Trophoblast cell (in vitro differentiated cells and primary cell): ENCODE results near the gene SLC22A16.
A peak's percentile ranks its signal among the peaks of the same experiment; 100 is the strongest.

Experiments
- DNase-seq, 2 donors: peaks; one replicate each; pipeline ENCODE4 v3.0.0-alpha.2; 2016
- H2AFZ ChIP-seq: 2 replicates; pipeline ENCODE4 v1.6.1; 2013; ENCODE audit warnings: low read length, moderate library complexity, mild to moderate bottlenecking; ENCODE audit not compliant: insufficient read depth, poor library complexity
- H2AK5ac ChIP-seq: 2 replicates; pipeline ENCODE4 v1.6.1; 2013; ENCODE audit warnings: mild to moderate bottlenecking, low read length
- H2BK120ac ChIP-seq: 2 replicates; pipeline ENCODE4 v1.6.1; 2013; ENCODE audit warnings: low read length, mild to moderate bottlenecking, moderate library complexity; ENCODE audit not compliant: insufficient read depth, poor library complexity
- H2BK12ac ChIP-seq: 2 replicates; pipeline ENCODE4 v1.6.1; 2013; ENCODE audit warnings: mild to moderate bottlenecking, low read length, moderate library complexity
- H2BK5ac ChIP-seq: 2 replicates; pipeline ENCODE4 v1.6.1; 2013; ENCODE audit warnings: low read length, low read depth, moderate library complexity, mild to moderate bottlenecking; ENCODE audit not compliant: poor library complexity
- H3K14ac ChIP-seq: 2 replicates; pipeline ENCODE4 v1.6.1; 2013; ENCODE audit warnings: mild to moderate bottlenecking, low read length
- H3K18ac ChIP-seq: 2 replicates; pipeline ENCODE4 v1.6.1; 2013; ENCODE audit warnings: mild to moderate bottlenecking, low read length
- H3K23ac ChIP-seq: 2 replicates; pipeline ENCODE4 v1.6.1; 2013; ENCODE audit warnings: low read length
- H3K27ac ChIP-seq: 2 replicates; pipeline ENCODE4 v1.5.1; 2013; ENCODE audit warnings: low read depth, mild to moderate bottlenecking, inconsistent platforms, low read length, moderate library complexity
- H3K27me3 ChIP-seq: 2 replicates; pipeline ENCODE4 v1.6.1; 2013; ENCODE audit warnings: inconsistent platforms, mild to moderate bottlenecking, low read length, moderate library complexity; ENCODE audit not compliant: insufficient read depth
- H3K36me3 ChIP-seq, 2 experiments: 1 replicate in 1 of 2; 2 replicates in 1 of 2; pipeline ENCODE4 v1.6.1; 2013; ENCODE audit warnings: low read length in 2 of 2, mild to moderate bottlenecking in 2 of 2, moderate library complexity in 1 of 2; ENCODE audit not compliant: insufficient read depth in 2 of 2, control insufficient read depth in 1 of 2
- H3K4ac ChIP-seq: 2 replicates; pipeline ENCODE4 v1.6.1; 2013; ENCODE audit warnings: low read depth, mild to moderate bottlenecking, low read length, moderate library complexity
- H3K4me1 ChIP-seq, 2 experiments: 1 replicate in 1 of 2; 2 replicates in 1 of 2; pipeline ENCODE4 v1.6.1; 2013; ENCODE audit warnings: low read length in 2 of 2, mild to moderate bottlenecking in 2 of 2, moderate library complexity in 1 of 2; ENCODE audit not compliant: insufficient read depth in 2 of 2, control insufficient read depth in 1 of 2
- H3K4me2 ChIP-seq: 2 replicates; pipeline ENCODE4 v1.6.1; 2013; ENCODE audit warnings: inconsistent platforms, mild to moderate bottlenecking, low read length, moderate library complexity
- H3K4me3 ChIP-seq: 2 replicates; pipeline ENCODE4 v1.5.1; 2013; ENCODE audit warnings: mild to moderate bottlenecking, low read depth, low read length, inconsistent platforms
- H3K79me1 ChIP-seq: one replicate; pipeline ENCODE4 v1.6.1; 2013; ENCODE audit warnings: low read length
- H3K79me2 ChIP-seq: 2 replicates; pipeline ENCODE4 v1.6.1; 2013; ENCODE audit warnings: low read length, mild to moderate bottlenecking; ENCODE audit not compliant: control insufficient read depth, insufficient read depth, poor library complexity
- H3K9ac ChIP-seq: 2 replicates; pipeline ENCODE4 v1.6.1; 2013; ENCODE audit warnings: mild to moderate bottlenecking, low read length
- H3K9me3 ChIP-seq: 2 replicates; pipeline ENCODE4 v1.6.1; 2013; ENCODE audit warnings: low read depth, mild to moderate bottlenecking, control low read depth, inconsistent platforms, low read length; ENCODE audit not compliant: insufficient read depth
- H4K12ac ChIP-seq: 2 replicates; pipeline ENCODE4 v1.6.1; 2013; ENCODE audit warnings: low read depth, mild to moderate bottlenecking, low read length, moderate library complexity
- H4K8ac ChIP-seq: 2 replicates; pipeline ENCODE4 v1.6.1; 2013; ENCODE audit warnings: low read depth, mild to moderate bottlenecking, low read length, moderate library complexity
- H4K91ac ChIP-seq: one replicate; pipeline ENCODE4 v1.6.1; 2013; ENCODE audit warnings: low read depth, mild to moderate bottlenecking, low read length, moderate library complexity
- WGBS: extraction: QIAGEN DNeasy Blood & Tissue Kit; methylation state at CpG from one replicate; pipeline ENCODE4 v1.1.7; 2013; ENCODE audit warnings: missing lambda C conversion rate; ENCODE audit not compliant: insufficient read length, insufficient coverage; ENCODE audit errors: extremely low coverage; 5-methylcytosine and 5-hydroxymethylcytosine counted together

The SLC22A16 gene

DNA sequence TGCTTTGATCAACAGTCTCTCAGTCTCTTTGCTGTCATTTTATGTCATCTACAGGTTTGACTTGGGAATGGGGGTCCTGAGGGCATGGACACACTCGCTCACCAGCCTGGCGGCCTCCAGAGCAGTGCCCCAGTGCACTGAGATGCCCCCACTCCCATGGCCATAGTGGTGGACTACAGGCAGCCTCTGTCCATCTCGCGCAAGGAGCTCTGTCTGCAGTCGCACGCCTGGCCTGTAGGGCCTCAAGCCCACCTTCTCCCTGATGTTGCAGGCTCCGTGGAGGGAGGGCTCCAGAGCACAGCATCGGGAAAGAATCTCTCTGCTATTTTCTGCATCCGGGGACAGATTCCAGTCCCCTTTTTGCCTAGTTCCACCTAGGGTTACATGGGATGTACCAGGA lies 83.7 kb downstream of the SLC22A16 start:
- Histone ChIP-seq H2BK5ac (no peak overlapping the region), H2BK12ac (no peak overlapping the region), H3K23ac (no peak overlapping the region), H2AFZ (no peak overlapping the region), H3K4me3 (no peak overlapping the region), H3K79me1 (peaks cover 9% of the 10 kb centered on the region), H3K79me2 (peaks cover 3% of the 10 kb centered on the region), H3K27ac (no peak overlapping the region), H4K12ac (no peak overlapping the region), H2BK120ac (no peak overlapping the region), H3K4me1 (peaks cover 6 to 11% of the 10 kb centered on the region in 2 experiments), H3K27me3 (no peaks in the 10 kb centered on the region), H3K9ac (no peak overlapping the region), H4K91ac (no peak overlapping the region), H4K8ac (no peak overlapping the region), H3K36me3 (no peaks in the 10 kb centered on the region), H2AK5ac (no peak overlapping the region), H3K4me2 (no peak overlapping the region), H3K18ac (no peak overlapping the region), H3K9me3 (no peaks in the 10 kb centered on the region), H3K14ac (no peak overlapping the region), H3K4ac (no peak overlapping the region)
- no CpG with 5 or more reads among the region's 9 CpGs for WGBS
- DNase-seq: no peak

DNA sequence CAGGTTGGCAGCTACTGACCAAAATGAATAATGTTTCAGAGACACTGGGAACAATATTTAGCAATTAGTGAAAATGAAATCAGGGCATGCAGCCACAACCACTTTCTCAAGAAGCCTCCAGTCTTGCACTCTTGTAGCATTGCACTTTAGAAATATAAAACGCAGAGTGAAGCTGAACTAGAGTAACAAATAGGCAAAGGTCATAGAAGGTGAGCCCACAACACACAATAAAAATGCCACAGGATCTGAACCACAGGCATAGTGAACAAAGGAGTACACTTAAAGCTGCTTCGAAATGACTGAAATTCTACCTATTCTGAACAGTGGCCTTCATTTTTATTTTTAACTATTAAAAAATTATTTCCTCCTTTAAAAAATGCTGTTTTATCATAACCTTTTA lies 86.0 kb downstream of the SLC22A16 start:
- Histone ChIP-seq H4K91ac (peak overlapping the region; percentile 64), H4K8ac (no peak overlapping the region), H3K36me3 (no peaks in the 10 kb centered on the region), H2AK5ac (no peak overlapping the region), H2BK5ac (no peak overlapping the region), H3K27me3 (no peaks in the 10 kb centered on the region), H3K9ac (no peak overlapping the region), H3K4ac (no peak overlapping the region), H3K4me1 (peaks cover 6 to 11% of the 10 kb centered on the region in 2 experiments), H2AFZ (no peak overlapping the region), H3K18ac (no peak overlapping the region), H3K23ac (no peak overlapping the region), H3K14ac (no peak overlapping the region), H3K79me1 (peaks cover 10% of the 10 kb centered on the region), H3K4me3 (no peak overlapping the region), H2BK120ac (peak overlapping the region; percentile 45), H3K9me3 (no peaks in the 10 kb centered on the region), H3K27ac (peak overlapping the region; percentile 16), H4K12ac (no peak overlapping the region), H2BK12ac (no peak overlapping the region), H3K4me2 (no peak overlapping the region), H3K79me2 (peaks cover 3% of the 10 kb centered on the region)
- DNase-seq: no peak
- WGBS: no CpG with 5 or more reads among the region's 2 CpGs

GRCh38 chr6:110389689-110390382 lies 86.6 kb downstream of the SLC22A16 start:
- H3K4me1 ChIP-seq: peaks cover 6 to 11% of the 10 kb centered on the region in 2 experiments
- H4K12ac ChIP-seq: no peak overlapping the region
- no peak overlapping the region for H3K9ac ChIP-seq
- no CpG with 5 or more reads among the region's 4 CpGs for WGBS
- H3K4ac ChIP-seq: no peak overlapping the region
- H3K18ac ChIP-seq: no peak overlapping the region
- H2AK5ac ChIP-seq: no peak overlapping the region
- no peak overlapping the region for H2BK5ac ChIP-seq
- DNase-seq: no peak
- H3K4me3 ChIP-seq: no peak overlapping the region
- H3K36me3 ChIP-seq: no peaks in the 10 kb centered on the region
- no peaks in the 10 kb centered on the region for H3K27me3 ChIP-seq
- H2BK120ac ChIP-seq: peak overlapping the region; percentile 45
- no peak overlapping the region for H3K23ac ChIP-seq
- H3K9me3 ChIP-seq: no peaks in the 10 kb centered on the region
- no peak overlapping the region for H3K4me2 ChIP-seq
- peak overlapping the region; percentile 64 for H4K91ac ChIP-seq
- H3K27ac ChIP-seq: peak overlapping the region; percentile 16
- no peak overlapping the region for H4K8ac ChIP-seq
- no peak overlapping the region for H2AFZ ChIP-seq
- H3K14ac ChIP-seq: peak overlapping the region; percentile 43
- peak overlapping the region; percentile 30 for H2BK12ac ChIP-seq
- H3K79me1 ChIP-seq: peaks cover 10% of the 10 kb centered on the region
- peaks cover 3% of the 10 kb centered on the region for H3K79me2 ChIP-seq

DNA sequence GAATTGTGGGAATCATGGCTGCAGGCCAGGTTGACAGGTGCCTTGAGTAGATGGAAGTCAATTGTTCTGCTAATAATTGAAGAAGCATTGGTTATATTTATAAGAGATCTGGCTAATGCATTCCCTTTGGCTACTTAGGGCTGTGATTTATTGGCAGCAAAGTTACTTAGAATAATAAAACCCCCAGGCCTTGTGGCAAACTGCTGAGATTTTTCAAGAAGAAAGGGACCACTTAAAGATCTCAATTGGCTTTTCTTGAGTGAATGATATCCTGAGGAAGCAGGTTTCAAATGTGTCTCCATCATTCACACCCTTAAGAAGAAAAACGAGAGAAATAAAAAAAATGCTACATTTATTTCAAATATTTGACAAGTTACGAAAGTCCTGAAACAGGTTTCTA lies 88.4 kb downstream of the SLC22A16 start:
- no peak overlapping the region for H4K8ac ChIP-seq
- no peaks in the 10 kb centered on the region for H3K9me3 ChIP-seq
- no peak overlapping the region for H2BK5ac ChIP-seq
- no peak overlapping the region for H4K12ac ChIP-seq
- peaks cover 3% of the 10 kb centered on the region for H3K79me2 ChIP-seq
- no peak overlapping the region for H3K9ac ChIP-seq
- no peaks in the 10 kb centered on the region for H3K36me3 ChIP-seq
- no peak overlapping the region for H2BK12ac ChIP-seq
- no peaks in the 10 kb centered on the region for H3K27me3 ChIP-seq
- DNase-seq: no peak
- H2AK5ac ChIP-seq: no peak overlapping the region
- no peak overlapping the region for H3K27ac ChIP-seq
- H3K18ac ChIP-seq: no peak overlapping the region
- peaks cover 10% of the 10 kb centered on the region for H3K79me1 ChIP-seq
- H3K4me3 ChIP-seq: no peak overlapping the region
- H4K91ac ChIP-seq: no peak overlapping the region
- H2AFZ ChIP-seq: no peak overlapping the region
- no peak overlapping the region for H2BK120ac ChIP-seq
- H3K23ac ChIP-seq: no peak overlapping the region
- no peak overlapping the region for H3K4ac ChIP-seq
- no peak overlapping the region for H3K4me2 ChIP-seq
- no CpG with 5 or more reads among the region's 2 CpGs for WGBS
- peaks cover 6 to 11% of the 10 kb centered on the region in 2 experiments for H3K4me1 ChIP-seq
- no peak overlapping the region for H3K14ac ChIP-seq
